T-helper 1 cell treated with Interleukin-12 subunit alpha and Interleukin-12 subunit beta and Interleukin-4 antibody, amounts not matched to agents 30 ng/mL and 1 ng/mL, for 36 hours (primary cell): ENCODE measurements around the gene SLC29A1. TPM values are rescaled to one million over a fixed set of nuclear protein-coding genes. Genes with fewer than 3 reads are reported as not detected.

Experiments
- intact Hi-C: fragments of 100-400 bp; cut with micrococcal nuclease; formaldehyde crosslinking; loops from one replicate; pipeline ENCODE4 v1.15.1; 2024
- total RNA-seq: library from RNA; stranded (reverse); gene quantifications from 2 replicates; pipeline ENCODE4 v1.2.3, GENCODE V29; 2022

The SLC29A1 gene
- total RNA-seq, 1 donor from 2014 or later, result 33.5 TPM

DNA sequence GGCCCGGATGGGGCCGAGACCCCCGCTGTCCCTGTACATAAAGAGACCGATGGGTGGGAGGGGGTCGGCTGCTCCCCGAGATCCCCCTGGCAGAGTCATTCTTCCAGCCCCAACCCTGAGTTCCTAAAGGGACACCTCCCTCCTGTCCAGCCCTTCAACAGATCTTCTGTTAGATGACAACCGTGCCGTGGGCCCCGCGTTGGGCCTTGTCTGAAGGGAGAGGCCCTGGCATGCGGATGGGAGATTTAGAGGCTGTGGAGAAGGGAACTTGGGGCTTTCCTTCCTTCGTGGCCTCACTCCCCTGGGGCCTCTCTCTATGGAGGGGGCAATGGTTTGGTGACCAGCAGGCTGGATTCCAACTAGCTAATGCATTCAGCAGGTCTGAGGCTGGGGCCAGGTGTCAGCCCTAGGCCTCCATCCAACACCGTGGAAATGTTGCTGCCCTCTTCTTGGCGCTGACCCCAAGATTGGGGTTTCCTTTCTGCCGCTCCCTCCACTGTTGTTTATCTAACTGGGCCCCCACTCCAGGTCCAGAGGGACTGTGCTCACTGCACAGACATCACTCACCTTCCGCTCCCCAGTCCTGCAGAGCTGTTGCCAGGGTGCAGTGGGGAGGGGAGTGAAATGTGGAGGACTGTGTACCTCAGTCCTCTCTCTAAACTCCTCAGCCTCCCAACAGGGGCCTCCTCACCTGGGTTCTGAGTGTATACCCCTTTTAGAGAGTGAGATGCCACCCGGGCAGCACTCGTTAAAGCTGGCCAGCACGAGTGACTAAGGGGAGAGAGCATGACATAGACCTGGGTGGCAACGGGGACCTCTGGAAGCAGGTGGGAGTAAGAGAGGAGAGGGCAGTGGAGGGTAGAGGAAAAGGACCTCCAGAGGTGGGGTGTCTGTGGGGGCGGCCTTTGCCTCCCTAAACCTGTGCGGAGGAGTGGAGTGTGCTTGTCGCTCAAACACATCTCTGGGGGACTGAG, 53.6 kb downstream of the SLC29A1 start:
- intact Hi-C loops, result no loop called here

DNA sequence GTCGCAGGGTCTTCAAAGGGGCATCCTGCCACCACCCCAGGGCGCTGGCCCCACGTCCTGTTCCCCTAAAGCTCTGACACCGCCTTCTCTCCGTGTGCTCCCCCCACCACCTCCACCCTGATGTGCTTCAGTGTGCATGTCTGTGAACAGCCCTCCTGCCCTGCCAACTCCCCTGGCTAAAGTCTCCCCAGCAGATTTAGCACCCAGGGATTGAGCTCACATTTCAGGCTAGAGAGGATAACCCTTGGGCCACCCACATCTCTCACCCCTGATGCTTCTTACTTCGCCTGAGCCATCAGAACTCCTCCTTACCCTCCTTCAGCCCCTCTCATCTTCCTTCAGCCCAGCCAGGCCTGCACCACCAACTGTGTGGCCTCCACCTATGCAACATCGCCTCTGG, 54.4 kb downstream of the SLC29A1 start:
- intact Hi-C loops, result no loop called here

GRCh38 chr6:44278315-44278714, 54.9 kb downstream of the SLC29A1 start:
- intact Hi-C loops, result no loop called here

DNA sequence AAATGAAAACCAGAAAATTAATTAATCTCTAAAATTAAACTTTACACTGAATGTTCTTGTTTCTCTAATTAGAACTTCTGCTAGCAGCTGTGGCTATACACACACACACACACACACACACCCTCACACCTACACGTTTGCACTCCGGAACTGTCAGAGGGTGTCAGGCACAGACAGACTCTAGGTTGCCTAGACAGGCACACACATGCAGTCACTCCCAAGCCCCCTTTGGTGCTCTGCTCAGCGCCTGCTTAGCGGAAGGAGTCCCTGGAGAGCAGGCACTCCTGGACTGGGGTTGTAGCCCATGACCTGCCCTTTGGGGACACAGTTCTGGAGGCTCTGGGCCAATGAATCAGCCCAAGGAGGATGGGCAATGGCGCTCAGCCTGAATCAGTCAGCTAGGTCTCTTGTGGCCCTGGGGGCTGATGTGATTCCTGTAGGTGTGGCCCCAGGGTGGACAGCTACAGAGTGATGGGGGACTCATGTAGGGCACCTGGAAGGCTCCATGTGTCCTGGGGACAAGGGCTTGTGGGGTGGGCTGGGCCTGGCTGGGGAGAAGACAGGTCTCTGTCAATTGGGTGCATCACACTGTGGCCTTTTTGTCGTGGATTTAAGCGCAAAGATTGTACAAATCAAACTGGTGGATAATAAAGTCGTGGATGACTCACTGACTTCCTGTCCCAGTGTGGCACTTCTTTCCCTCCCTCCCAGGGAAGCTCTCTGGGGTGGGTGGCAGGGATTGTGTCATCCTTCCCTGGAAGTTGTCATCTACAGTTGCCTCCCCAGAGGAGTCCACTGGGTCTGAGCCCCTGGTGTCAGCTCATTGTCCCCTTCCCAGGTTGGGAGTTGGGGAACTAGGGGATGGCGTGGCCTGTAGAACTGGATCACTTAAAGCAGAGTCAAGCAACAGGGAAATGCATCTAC, 55.6 kb downstream of the SLC29A1 start:
- intact Hi-C loops, result no loop called here

Other genes starting within 250 kb of the SLC29A1 start
- 53.9 and 54.6 TPM in 2 replicates for gene MRPL14, start 96.1 kb upstream of the SLC29A1 start, total RNA-seq
- gene TMEM63B, start 96.0 kb upstream of the SLC29A1 start, total RNA-seq, result 13.8 and 14.5 TPM in 2 replicates
- not detected in 2 replicates for gene CAPN11, start 64.8 kb upstream of the SLC29A1 start, total RNA-seq
- not detected in 2 replicates for gene MYMX, start 6.7 kb upstream of the SLC29A1 start, total RNA-seq
- 762 and 772 TPM in 2 replicates for gene HSP90AB1, start 23.5 kb downstream of the SLC29A1 start, total RNA-seq
- gene SLC35B2, start 33.9 kb downstream of the SLC29A1 start, total RNA-seq, result 31.6 and 34.6 TPM in 2 replicates
- 32.6 and 39.2 TPM in 2 replicates for gene NFKBIE, start 42.0 kb downstream of the SLC29A1 start, total RNA-seq
- not detected in 2 replicates for gene TMEM151B, start 46.9 kb downstream of the SLC29A1 start, total RNA-seq
- gene AARS2, start 89.8 kb downstream of the SLC29A1 start, total RNA-seq, result 19.8 and 20.0 TPM in 2 replicates
- not detected in 2 replicates for gene SPATS1, start 119.1 kb downstream of the SLC29A1 start, total RNA-seq
- gene CDC5L, start 164.1 kb downstream of the SLC29A1 start, total RNA-seq, result 24.1 and 26.6 TPM in 2 replicates